HepG2 (cell line): Measurements from ENCODE around the gene RGP1. TPM values are rescaled to one million over a fixed set of nuclear protein-coding genes. Genes with fewer than 3 reads are reported as not detected.
A peak's percentile ranks its signal among the peaks of the same experiment; 100 is the strongest.

Experiments
- AGO2 ChIP-seq: fragments of 200-400 bp; formaldehyde crosslinking; optimal IDR thresholded peaks from 2 replicates; pipeline ENCODE3; 2017; ENCODE audit warnings: mild to moderate bottlenecking, low read depth, low read length, moderate library complexity
- GZF1 ChIP-seq: sonication (generic); formaldehyde crosslinking; IDR thresholded peaks from 2 replicates; pipeline ENCODE4 v1.5.1; 2020; ENCODE audit warnings: mild to moderate bottlenecking, missing genetic modification reagents
- KAT8 ChIP-seq: IDR thresholded peaks from 2 replicates; pipeline ENCODE4 v1.6.1; 2016; ENCODE audit warnings: missing genetic modification reagents, missing compliant biosample characterization
- RFXANK ChIP-seq: IDR thresholded peaks from 2 replicates; pipeline ENCODE4 v1.6.1; 2016
- RNF2 ChIP-seq: fragments of 450-650 bp; conservative IDR thresholded peaks from 2 replicates; pipeline ENCODE4 v1.6.1; 2016; ENCODE audit warnings: low read depth
- SETDB1 ChIP-seq: sonication (generic); formaldehyde crosslinking; IDR thresholded peaks from 2 replicates; pipeline ENCODE4 v1.5.1; 2020; ENCODE audit warnings: missing genetic modification reagents, mild to moderate bottlenecking, borderline replicate concordance
- SP5 ChIP-seq: IDR thresholded peaks from 2 replicates; pipeline ENCODE4 v1.6.1; 2016; ENCODE audit warnings: low read depth, borderline replicate concordance
- ZNF619 ChIP-seq: sonication (generic); formaldehyde crosslinking; IDR thresholded peaks from 2 replicates; pipeline ENCODE4 v1.4.0; 2020; ENCODE audit warnings: mild to moderate bottlenecking, missing genetic modification reagents
- ZNF672 ChIP-seq: sonication (generic); formaldehyde crosslinking; IDR thresholded peaks from 2 replicates; pipeline ENCODE4 v1.8.1; 2022; ENCODE audit warnings: missing genetic modification reagents
- polyA plus RNA-seq, 8 experiments: library from polyadenylated mRNA; depleted of rRNA in 3 of 8; stranded (reverse) in 7 of 8; unstranded in 1 of 8; fragments of >200 nt; fragmentation: Illumina TruSeq in 4 of 8; extraction: Trizol in 4 of 8; gene quantifications; 2 replicates each; pipeline versions ENCODE4 v1.2.1 to v1.2.3, GENCODE V29; 2011 to 2016; ENCODE audit warnings: low read depth in 4 of 8, missing spikeins in 1 of 8, mixed read lengths in 1 of 8; ENCODE audit not compliant: insufficient read depth in 1 of 8
- total RNA-seq, 5 experiments: library from RNA; depleted of rRNA; stranded (reverse); fragments of >200 nt; fragmentation: Illumina TruSeq; extraction: Trizol; gene quantifications; 2 replicates each; pipeline ENCODE4 v1.2.3, GENCODE V29; 2016; ENCODE audit warnings: low read depth in 1 of 5
- TF ChIP-seq, protein P1 (sequence below): sonication (generic); formaldehyde crosslinking; IDR thresholded peaks from 2 replicates; pipeline ENCODE4 v1.5.0; 2020; ENCODE audit warnings: mild to moderate bottlenecking, missing genetic modification reagents
- TF ChIP-seq, protein P2 (sequence below): IDR thresholded peaks from 2 replicates; pipeline ENCODE4 v1.6.1; 2016; ENCODE audit warnings: low read depth
- TF ChIP-seq, protein P3 (sequence below): sonication (generic); formaldehyde crosslinking; conservative IDR thresholded peaks from 2 replicates; pipeline ENCODE4 v1.4.0; 2020; ENCODE audit warnings: missing genetic modification reagents
- TF ChIP-seq, protein P4 (sequence below): IDR thresholded peaks from 2 replicates; pipeline ENCODE4 v1.6.1; 2012; ENCODE audit warnings: low read depth, low read length, improper control_type of control experiment
- TF ChIP-seq, protein P5 (sequence below): IDR thresholded peaks from 2 replicates; pipeline ENCODE4 v1.6.1; 2012; ENCODE audit warnings: low read length, improper control_type of control experiment

Gene RGP1
- total and polyA plus RNA-seq, 2 of the 13 experiments (the other 11 are each of a cell fraction or from before 2014, with no cell fraction given): 12.7 to 21.0 TPM

DNA sequence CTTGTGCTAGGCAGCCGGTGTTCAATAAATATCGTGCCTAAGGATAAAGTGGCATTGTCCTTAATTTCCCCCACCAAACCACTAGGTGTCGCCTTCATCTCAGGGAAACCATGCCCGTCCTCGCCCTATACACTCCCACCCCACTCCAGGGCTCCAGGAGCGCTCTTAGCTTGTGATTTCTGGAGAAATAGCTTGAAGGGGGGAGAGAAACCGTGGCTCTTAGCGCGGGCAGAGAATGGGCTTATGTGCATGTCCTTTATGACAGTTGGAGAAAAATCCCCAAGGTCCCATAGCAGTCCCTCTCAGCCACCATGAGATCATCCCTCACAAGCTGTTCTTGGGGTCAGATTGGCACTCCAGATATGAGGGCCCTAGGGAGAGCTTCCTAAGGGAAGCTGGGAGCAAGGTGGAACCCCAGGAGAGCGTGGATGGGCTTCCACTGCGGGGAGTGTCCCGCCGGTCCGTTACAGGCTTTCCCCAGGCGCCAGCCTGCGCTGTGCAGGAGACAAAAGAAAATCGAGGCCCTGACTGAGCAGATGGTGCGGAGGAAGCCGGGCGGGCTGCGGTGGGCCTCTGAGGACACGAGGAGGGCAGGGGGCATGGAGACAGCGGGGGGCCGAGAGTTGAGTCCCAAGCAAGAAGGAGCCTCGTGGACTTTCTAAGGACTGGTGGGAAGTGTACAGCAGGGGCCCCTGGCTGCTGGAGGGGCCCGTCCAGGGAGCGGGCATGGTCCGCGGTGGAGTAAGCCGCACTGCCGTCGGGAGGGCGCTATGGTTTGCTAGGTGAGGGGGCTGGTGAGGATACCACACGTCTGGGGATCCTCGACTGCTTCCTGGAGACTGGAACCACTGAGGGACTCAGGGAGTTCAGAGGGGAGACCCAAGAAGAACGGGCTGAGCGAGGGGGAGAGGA, 41.6 kb downstream of the RGP1 start (continued):
- TF ChIP-seq, protein P1, sequence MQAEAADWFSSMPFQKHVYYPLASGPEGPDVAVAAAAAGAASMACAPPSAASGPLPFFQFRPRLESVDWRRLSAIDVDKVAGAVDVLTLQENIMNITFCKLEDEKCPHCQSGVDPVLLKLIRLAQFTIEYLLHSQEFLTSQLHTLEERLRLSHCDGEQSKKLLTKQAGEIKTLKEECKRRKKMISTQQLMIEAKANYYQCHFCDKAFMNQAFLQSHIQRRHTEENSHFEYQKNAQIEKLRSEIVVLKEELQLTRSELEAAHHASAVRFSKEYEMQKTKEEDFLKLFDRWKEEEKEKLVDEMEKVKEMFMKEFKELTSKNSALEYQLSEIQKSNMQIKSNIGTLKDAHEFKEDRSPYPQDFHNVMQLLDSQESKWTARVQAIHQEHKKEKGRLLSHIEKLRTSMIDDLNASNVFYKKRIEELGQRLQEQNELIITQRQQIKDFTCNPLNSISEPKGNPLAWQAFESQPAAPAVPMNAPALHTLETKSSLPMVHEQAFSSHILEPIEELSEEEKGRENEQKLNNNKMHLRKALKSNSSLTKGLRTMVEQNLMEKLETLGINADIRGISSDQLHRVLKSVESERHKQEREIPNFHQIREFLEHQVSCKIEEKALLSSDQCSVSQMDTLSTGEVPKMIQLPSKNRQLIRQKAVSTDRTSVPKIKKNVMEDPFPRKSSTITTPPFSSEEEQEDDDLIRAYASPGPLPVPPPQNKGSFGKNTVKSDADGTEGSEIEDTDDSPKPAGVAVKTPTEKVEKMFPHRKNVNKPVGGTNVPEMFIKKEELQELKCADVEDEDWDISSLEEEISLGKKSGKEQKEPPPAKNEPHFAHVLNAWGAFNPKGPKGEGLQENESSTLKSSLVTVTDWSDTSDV: no peak
- no peak for TF ChIP-seq RNF2
- TF ChIP-seq, protein P2, sequence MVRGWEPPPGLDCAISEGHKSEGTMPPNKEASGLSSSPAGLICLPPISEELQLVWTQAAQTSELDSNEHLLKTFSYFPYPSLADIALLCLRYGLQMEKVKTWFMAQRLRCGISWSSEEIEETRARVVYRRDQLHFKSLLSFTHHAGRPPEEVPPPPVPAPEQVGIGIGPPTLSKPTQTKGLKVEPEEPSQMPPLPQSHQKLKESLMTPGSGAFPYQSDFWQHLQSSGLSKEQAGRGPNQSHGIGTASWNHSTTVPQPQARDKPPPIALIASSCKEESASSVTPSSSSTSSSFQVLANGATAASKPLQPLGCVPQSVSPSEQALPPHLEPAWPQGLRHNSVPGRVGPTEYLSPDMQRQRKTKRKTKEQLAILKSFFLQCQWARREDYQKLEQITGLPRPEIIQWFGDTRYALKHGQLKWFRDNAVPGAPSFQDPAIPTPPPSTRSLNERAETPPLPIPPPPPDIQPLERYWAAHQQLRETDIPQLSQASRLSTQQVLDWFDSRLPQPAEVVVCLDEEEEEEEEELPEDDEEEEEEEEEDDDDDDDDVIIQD (CRISPR knock-in tag): peak; percentile 61; the same call in 1 of the 2 replicates
- TF ChIP-seq, protein P3, sequence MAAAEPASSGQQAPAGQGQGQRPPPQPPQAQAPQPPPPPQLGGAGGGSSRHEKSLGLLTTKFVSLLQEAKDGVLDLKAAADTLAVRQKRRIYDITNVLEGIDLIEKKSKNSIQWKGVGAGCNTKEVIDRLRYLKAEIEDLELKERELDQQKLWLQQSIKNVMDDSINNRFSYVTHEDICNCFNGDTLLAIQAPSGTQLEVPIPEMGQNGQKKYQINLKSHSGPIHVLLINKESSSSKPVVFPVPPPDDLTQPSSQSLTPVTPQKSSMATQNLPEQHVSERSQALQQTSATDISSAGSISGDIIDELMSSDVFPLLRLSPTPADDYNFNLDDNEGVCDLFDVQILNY: no peak
- no peak for TF ChIP-seq AGO2
- TF ChIP-seq, protein P4, sequence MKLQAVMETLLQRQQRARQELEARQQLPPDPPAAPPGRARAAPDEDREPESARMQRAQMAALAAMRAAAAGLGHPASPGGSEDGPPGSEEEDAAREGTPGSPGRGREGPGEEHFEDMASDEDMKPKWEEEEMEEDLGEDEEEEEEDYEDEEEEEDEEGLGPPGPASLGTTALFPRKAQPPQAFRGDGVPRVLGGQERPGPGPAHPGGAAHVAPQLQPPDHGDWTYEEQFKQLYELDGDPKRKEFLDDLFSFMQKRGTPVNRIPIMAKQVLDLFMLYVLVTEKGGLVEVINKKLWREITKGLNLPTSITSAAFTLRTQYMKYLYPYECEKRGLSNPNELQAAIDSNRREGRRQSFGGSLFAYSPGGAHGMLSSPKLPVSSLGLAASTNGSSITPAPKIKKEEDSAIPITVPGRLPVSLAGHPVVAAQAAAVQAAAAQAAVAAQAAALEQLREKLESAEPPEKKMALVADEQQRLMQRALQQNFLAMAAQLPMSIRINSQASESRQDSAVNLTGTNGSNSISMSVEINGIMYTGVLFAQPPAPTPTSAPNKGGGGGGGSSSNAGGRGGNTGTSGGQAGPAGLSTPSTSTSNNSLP: peak; percentile 77
- TF ChIP-seq, protein P5, sequence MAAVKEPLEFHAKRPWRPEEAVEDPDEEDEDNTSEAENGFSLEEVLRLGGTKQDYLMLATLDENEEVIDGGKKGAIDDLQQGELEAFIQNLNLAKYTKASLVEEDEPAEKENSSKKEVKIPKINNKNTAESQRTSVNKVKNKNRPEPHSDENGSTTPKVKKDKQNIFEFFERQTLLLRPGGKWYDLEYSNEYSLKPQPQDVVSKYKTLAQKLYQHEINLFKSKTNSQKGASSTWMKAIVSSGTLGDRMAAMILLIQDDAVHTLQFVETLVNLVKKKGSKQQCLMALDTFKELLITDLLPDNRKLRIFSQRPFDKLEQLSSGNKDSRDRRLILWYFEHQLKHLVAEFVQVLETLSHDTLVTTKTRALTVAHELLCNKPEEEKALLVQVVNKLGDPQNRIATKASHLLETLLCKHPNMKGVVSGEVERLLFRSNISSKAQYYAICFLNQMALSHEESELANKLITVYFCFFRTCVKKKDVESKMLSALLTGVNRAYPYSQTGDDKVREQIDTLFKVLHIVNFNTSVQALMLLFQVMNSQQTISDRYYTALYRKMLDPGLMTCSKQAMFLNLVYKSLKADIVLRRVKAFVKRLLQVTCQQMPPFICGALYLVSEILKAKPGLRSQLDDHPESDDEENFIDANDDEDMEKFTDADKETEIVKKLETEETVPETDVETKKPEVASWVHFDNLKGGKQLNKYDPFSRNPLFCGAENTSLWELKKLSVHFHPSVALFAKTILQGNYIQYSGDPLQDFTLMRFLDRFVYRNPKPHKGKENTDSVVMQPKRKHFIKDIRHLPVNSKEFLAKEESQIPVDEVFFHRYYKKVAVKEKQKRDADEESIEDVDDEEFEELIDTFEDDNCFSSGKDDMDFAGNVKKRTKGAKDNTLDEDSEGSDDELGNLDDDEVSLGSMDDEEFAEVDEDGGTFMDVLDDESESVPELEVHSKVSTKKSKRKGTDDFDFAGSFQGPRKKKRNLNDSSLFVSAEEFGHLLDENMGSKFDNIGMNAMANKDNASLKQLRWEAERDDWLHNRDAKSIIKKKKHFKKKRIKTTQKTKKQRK: no peak
- TF ChIP-seq SETDB1 (CRISPR knock-in tag): no peak
- TF ChIP-seq RFXANK (CRISPR knock-in tag): no peak
- TF ChIP-seq ZNF672 (CRISPR knock-in tag): no peak
- no peak for TF ChIP-seq SP5 (CRISPR knock-in tag)
- no peak for TF ChIP-seq GZF1 (CRISPR knock-in tag)
- no peak for TF ChIP-seq ZNF619 (CRISPR knock-in tag)
- TF ChIP-seq KAT8 (CRISPR knock-in tag): no peak
